HG02610 (cell line): Measurements from ENCODE around the gene ZCCHC14.

ENCODE experiments used
- ATAC-seq: cut with Tn5 transposase; IDR thresholded peaks from one replicate; pipeline ENCODE4 v1.9.1; 2021; ENCODE audit warnings: mild to moderate bottlenecking, moderate library complexity; ENCODE audit not compliant: unreplicated experiment

ZCCHC14 gene

GRCh38 chr16:87435372-87436224 lies 57.2 kb downstream of the ZCCHC14 start:
- ATAC-seq: no peak

GRCh38 chr16:87434146-87434667 lies 58.6 kb downstream of the ZCCHC14 start:
- no peak for ATAC-seq

- ATAC-seq: no peak
Observed at GRCh38 chr16:87432330-87432915, 60.4 kb downstream of the ZCCHC14 start.

GRCh38 chr16:87431926-87432325 lies 60.9 kb downstream of the ZCCHC14 start:
- no peak for ATAC-seq

- ATAC-seq: no peak
Observed at GRCh38 chr16:87426423-87427215, 66.2 kb downstream of the ZCCHC14 start.

GRCh38 chr16:87425941-87426340 lies 66.9 kb downstream of the ZCCHC14 start:
- ATAC-seq: no peak

- no peak for ATAC-seq
Observed at GRCh38 chr16:87424266-87424665, 68.6 kb downstream of the ZCCHC14 start.

GRCh38 chr16:87423429-87423828 lies 69.4 kb downstream of the ZCCHC14 start:
- ATAC-seq: no peak

- ATAC-seq: no peak
Observed at GRCh38 chr16:87422106-87422505, 70.7 kb downstream of the ZCCHC14 start.

GRCh38 chr16:87421003-87421912 lies 71.6 kb downstream of the ZCCHC14 start:
- no peak for ATAC-seq

GRCh38 chr16:87420026-87421002 lies 72.5 kb downstream of the ZCCHC14 start:
- no peak for ATAC-seq

- ATAC-seq: no peak
Observed at GRCh38 chr16:87418644-87419043, 74.2 kb downstream of the ZCCHC14 start.

- ATAC-seq: no peak
Observed at GRCh38 chr16:87418216-87418615, 74.6 kb downstream of the ZCCHC14 start.

GRCh38 chr16:87417528-87417910 lies 75.3 kb downstream of the ZCCHC14 start:
- no peak for ATAC-seq

GRCh38 chr16:87416826-87417527 lies 75.8 kb downstream of the ZCCHC14 start:
- ATAC-seq: no peak

- no peak for ATAC-seq
Observed at GRCh38 chr16:87415441-87415840, 77.4 kb downstream of the ZCCHC14 start.

- no peak for ATAC-seq
Observed at GRCh38 chr16:87414251-87414680, 78.6 kb downstream of the ZCCHC14 start.

- no peak for ATAC-seq
Observed at GRCh38 chr16:87412996-87413421, 79.8 kb downstream of the ZCCHC14 start.
